ENCODE results near the gene SLC24A3.

Gene SLC24A3

GRCh38 chr20:19524691-19525090 lies 312.2 kb downstream of the SLC24A3 start:
- Histone ChIP-seq H3K9ac (ENCODE audit: low read length) (no peak overlapping the region), H3K36me3 (ENCODE audit: control insufficient read depth, insufficient read depth, low read length) (no peaks in the 10 kb centered on the region), H3K27me3 (ENCODE audit: control insufficient read depth, insufficient read depth, low read length) (no peaks in the 10 kb centered on the region), H3K27ac (ENCODE audit: low read depth, low read length) (no peak overlapping the region), H3K4me1 (ENCODE audit: control insufficient read depth, insufficient read depth, low read length) (no peaks in the 10 kb centered on the region), H3K4me3 (ENCODE audit: low read length) (no peak overlapping the region)

GRCh38 chr20:19527509-19527908 lies 315.1 kb downstream of the SLC24A3 start:
- Histone ChIP-seq H3K4me3 (ENCODE audit: low read length) (no peak overlapping the region), H3K4me1 (ENCODE audit: control insufficient read depth, insufficient read depth, low read length) (no peaks in the 10 kb centered on the region), H3K27me3 (ENCODE audit: control insufficient read depth, insufficient read depth, low read length) (no peaks in the 10 kb centered on the region), H3K27ac (ENCODE audit: low read depth, low read length) (no peak overlapping the region), H3K36me3 (ENCODE audit: control insufficient read depth, insufficient read depth, low read length) (no peaks in the 10 kb centered on the region), H3K9ac (ENCODE audit: low read length) (no peak overlapping the region)

GRCh38 chr20:19528286-19529030 lies 316.0 kb downstream of the SLC24A3 start:
- Histone ChIP-seq H3K4me3 (ENCODE audit: low read length) (no peak overlapping the region), H3K27me3 (ENCODE audit: control insufficient read depth, insufficient read depth, low read length) (no peaks in the 10 kb centered on the region), H3K4me1 (ENCODE audit: control insufficient read depth, insufficient read depth, low read length) (no peaks in the 10 kb centered on the region), H3K9ac (ENCODE audit: low read length) (no peak overlapping the region), H3K27ac (ENCODE audit: low read depth, low read length) (no peak overlapping the region), H3K36me3 (ENCODE audit: control insufficient read depth, insufficient read depth, low read length) (no peaks in the 10 kb centered on the region)

GRCh38 chr20:19530006-19530405 lies 317.6 kb downstream of the SLC24A3 start:
- H3K27ac ChIP-seq (ENCODE audit: low read depth, low read length) = no peak overlapping the region
- no peaks in the 10 kb centered on the region for H3K4me1 ChIP-seq (ENCODE audit: control insufficient read depth, insufficient read depth, low read length)
- H3K4me3 ChIP-seq (ENCODE audit: low read length) = no peak overlapping the region
- no peaks in the 10 kb centered on the region for H3K27me3 ChIP-seq (ENCODE audit: control insufficient read depth, insufficient read depth, low read length)
- no peaks in the 10 kb centered on the region for H3K36me3 ChIP-seq (ENCODE audit: control insufficient read depth, insufficient read depth, low read length)
- no peak overlapping the region for H3K9ac ChIP-seq (ENCODE audit: low read length)

GRCh38 chr20:19531446-19531845 lies 319.0 kb downstream of the SLC24A3 start:
- Histone ChIP-seq H3K9ac (ENCODE audit: low read length) (no peak overlapping the region), H3K36me3 (ENCODE audit: control insufficient read depth, insufficient read depth, low read length) (no peaks in the 10 kb centered on the region), H3K27ac (ENCODE audit: low read depth, low read length) (no peak overlapping the region), H3K27me3 (ENCODE audit: control insufficient read depth, insufficient read depth, low read length) (no peaks in the 10 kb centered on the region), H3K4me3 (ENCODE audit: low read length) (no peak overlapping the region), H3K4me1 (ENCODE audit: control insufficient read depth, insufficient read depth, low read length) (no peaks in the 10 kb centered on the region)

- no peaks in the 10 kb centered on the region for H3K36me3 ChIP-seq (ENCODE audit: control insufficient read depth, insufficient read depth, low read length)
- H3K4me3 ChIP-seq (ENCODE audit: low read length) = no peak overlapping the region
- no peak overlapping the region for H3K27ac ChIP-seq (ENCODE audit: low read depth, low read length)
- no peaks in the 10 kb centered on the region for H3K4me1 ChIP-seq (ENCODE audit: control insufficient read depth, insufficient read depth, low read length)
- H3K9ac ChIP-seq (ENCODE audit: low read length) = no peak overlapping the region
- no peaks in the 10 kb centered on the region for H3K27me3 ChIP-seq (ENCODE audit: control insufficient read depth, insufficient read depth, low read length)
These were observed 326.1 kb downstream of the SLC24A3 start for GRCh38 chr20:19538556-19538955.

GRCh38 chr20:19539191-19539590 lies 326.7 kb downstream of the SLC24A3 start:
- Histone ChIP-seq H3K4me1 (ENCODE audit: control insufficient read depth, insufficient read depth, low read length) (no peaks in the 10 kb centered on the region), H3K4me3 (ENCODE audit: low read length) (no peak overlapping the region)

GRCh38 chr20:19540392-19540791 lies 327.9 kb downstream of the SLC24A3 start:
- Histone ChIP-seq H3K9ac (ENCODE audit: low read length) (no peak overlapping the region), H3K27ac (ENCODE audit: low read depth, low read length) (no peak overlapping the region), H3K4me3 (ENCODE audit: low read length) (no peak overlapping the region), H3K36me3 (ENCODE audit: control insufficient read depth, insufficient read depth, low read length) (no peaks in the 10 kb centered on the region), H3K27me3 (ENCODE audit: control insufficient read depth, insufficient read depth, low read length) (no peaks in the 10 kb centered on the region), H3K4me1 (ENCODE audit: control insufficient read depth, insufficient read depth, low read length) (no peaks in the 10 kb centered on the region)

More at GRCh38 chr20:19539191-19539590, 326.7 kb downstream of the SLC24A3 start:
- no peaks in the 10 kb centered on the region for H3K27me3 ChIP-seq (ENCODE audit: control insufficient read depth, insufficient read depth, low read length)
- no peak overlapping the region for H3K27ac ChIP-seq (ENCODE audit: low read depth, low read length)
- no peaks in the 10 kb centered on the region for H3K36me3 ChIP-seq (ENCODE audit: control insufficient read depth, insufficient read depth, low read length)
- H3K9ac ChIP-seq (ENCODE audit: low read length) = no peak overlapping the region

GRCh38 chr20:19543101-19543500 lies 330.7 kb downstream of the SLC24A3 start:
- no peaks in the 10 kb centered on the region for H3K4me1 ChIP-seq (ENCODE audit: control insufficient read depth, insufficient read depth, low read length)

GRCh38 chr20:19544684-19545083 lies 332.2 kb downstream of the SLC24A3 start:
- Histone ChIP-seq H3K4me3 (ENCODE audit: low read length) (no peak overlapping the region), H3K4me1 (ENCODE audit: control insufficient read depth, insufficient read depth, low read length) (no peaks in the 10 kb centered on the region), H3K36me3 (ENCODE audit: control insufficient read depth, insufficient read depth, low read length) (no peaks in the 10 kb centered on the region), H3K9ac (ENCODE audit: low read length) (no peak overlapping the region), H3K27me3 (ENCODE audit: control insufficient read depth, insufficient read depth, low read length) (no peaks in the 10 kb centered on the region), H3K27ac (ENCODE audit: low read depth, low read length) (no peak overlapping the region)

More at GRCh38 chr20:19543101-19543500, 330.7 kb downstream of the SLC24A3 start:
- H3K4me3 ChIP-seq (ENCODE audit: low read length) = no peak overlapping the region
- no peaks in the 10 kb centered on the region for H3K36me3 ChIP-seq (ENCODE audit: control insufficient read depth, insufficient read depth, low read length)
- no peak overlapping the region for H3K9ac ChIP-seq (ENCODE audit: low read length)
- H3K27me3 ChIP-seq (ENCODE audit: control insufficient read depth, insufficient read depth, low read length) = no peaks in the 10 kb centered on the region
- no peak overlapping the region for H3K27ac ChIP-seq (ENCODE audit: low read depth, low read length)

- Histone ChIP-seq H3K36me3 (ENCODE audit: control insufficient read depth, insufficient read depth, low read length) (no peaks in the 10 kb centered on the region), H3K27ac (ENCODE audit: low read depth, low read length) (no peak overlapping the region), H3K4me1 (ENCODE audit: control insufficient read depth, insufficient read depth, low read length) (no peaks in the 10 kb centered on the region), H3K4me3 (ENCODE audit: low read length) (no peak overlapping the region), H3K9ac (ENCODE audit: low read length) (no peak overlapping the region), H3K27me3 (ENCODE audit: control insufficient read depth, insufficient read depth, low read length) (no peaks in the 10 kb centered on the region)
These were observed 334.2 kb downstream of the SLC24A3 start for GRCh38 chr20:19546648-19547047.

- H3K4me3 ChIP-seq (ENCODE audit: low read length) = no peak overlapping the region
- H3K4me1 ChIP-seq (ENCODE audit: control insufficient read depth, insufficient read depth, low read length) = no peaks in the 10 kb centered on the region
- no peaks in the 10 kb centered on the region for H3K27me3 ChIP-seq (ENCODE audit: control insufficient read depth, insufficient read depth, low read length)
- no peak overlapping the region for H3K27ac ChIP-seq (ENCODE audit: low read depth, low read length)
- H3K36me3 ChIP-seq (ENCODE audit: control insufficient read depth, insufficient read depth, low read length) = no peaks in the 10 kb centered on the region
- H3K9ac ChIP-seq (ENCODE audit: low read length) = no peak overlapping the region
These were observed 335.1 kb downstream of the SLC24A3 start for GRCh38 chr20:19547547-19547946.

- no peaks in the 10 kb centered on the region for H3K27me3 ChIP-seq (ENCODE audit: control insufficient read depth, insufficient read depth, low read length)
- H3K27ac ChIP-seq (ENCODE audit: low read depth, low read length) = no peak overlapping the region
- no peaks in the 10 kb centered on the region for H3K4me1 ChIP-seq (ENCODE audit: control insufficient read depth, insufficient read depth, low read length)
- H3K4me3 ChIP-seq (ENCODE audit: low read length) = no peak overlapping the region
- H3K36me3 ChIP-seq (ENCODE audit: control insufficient read depth, insufficient read depth, low read length) = no peaks in the 10 kb centered on the region
- H3K9ac ChIP-seq (ENCODE audit: low read length) = no peak overlapping the region
These were observed 337.5 kb downstream of the SLC24A3 start for GRCh38 chr20:19549896-19550295.

All from rectal smooth muscle tissue (tissue), 1 donor.